NCI-H1436 (cell line): ENCODE measurements around the gene MEF2B.

ENCODE experiments used
- DNase-seq: peaks from one replicate; lab custom pipeline; 2025; lab: John Stamatoyannopoulos, UW

Gene MEF2B

DNA sequence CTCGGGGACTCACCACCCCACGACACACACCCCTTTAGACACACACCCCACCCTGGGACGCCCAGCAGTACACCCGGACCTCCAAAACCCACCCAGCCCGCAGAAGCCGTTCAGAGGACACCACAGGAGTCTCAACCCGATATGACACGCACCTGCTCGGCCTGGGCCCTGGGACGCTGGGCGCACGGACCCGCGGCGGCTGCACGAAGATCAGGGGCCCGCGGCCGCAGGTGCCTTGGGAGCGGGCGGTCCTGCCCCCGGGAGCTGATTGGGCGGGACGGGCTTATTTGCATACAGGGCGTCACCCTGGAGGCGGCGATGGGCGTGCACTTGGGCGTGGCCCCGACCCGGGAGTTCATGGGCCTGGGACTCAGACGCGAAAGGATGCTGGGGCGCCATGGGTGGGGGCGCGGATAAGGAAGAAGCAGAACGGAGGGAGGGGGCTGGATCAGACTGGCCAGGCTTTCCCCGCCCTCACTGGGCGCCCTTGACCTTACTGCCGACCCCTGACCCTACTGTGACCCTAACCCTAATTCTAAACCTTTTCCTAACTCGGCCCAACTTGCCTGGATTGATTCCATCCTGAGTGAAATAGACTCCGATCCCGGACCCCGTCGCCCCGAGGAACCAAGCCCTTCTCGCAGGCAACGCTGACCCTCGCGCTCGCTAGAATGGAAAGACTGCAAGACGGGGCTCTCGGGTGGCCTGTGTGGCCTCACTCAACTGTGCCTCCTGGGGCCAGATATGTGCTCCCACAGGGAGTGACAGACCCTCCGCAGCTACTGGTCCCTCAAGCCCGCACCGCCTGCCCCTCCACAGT, at the start of gene MEF2B:
Gene MEF2B (minus strand): TSS at position 211 of the 820 bp plus-strand sequence. CDS start 19,528 bp downstream, outside the sequence.
- DNase-seq = peak; percentile 89

DNA sequence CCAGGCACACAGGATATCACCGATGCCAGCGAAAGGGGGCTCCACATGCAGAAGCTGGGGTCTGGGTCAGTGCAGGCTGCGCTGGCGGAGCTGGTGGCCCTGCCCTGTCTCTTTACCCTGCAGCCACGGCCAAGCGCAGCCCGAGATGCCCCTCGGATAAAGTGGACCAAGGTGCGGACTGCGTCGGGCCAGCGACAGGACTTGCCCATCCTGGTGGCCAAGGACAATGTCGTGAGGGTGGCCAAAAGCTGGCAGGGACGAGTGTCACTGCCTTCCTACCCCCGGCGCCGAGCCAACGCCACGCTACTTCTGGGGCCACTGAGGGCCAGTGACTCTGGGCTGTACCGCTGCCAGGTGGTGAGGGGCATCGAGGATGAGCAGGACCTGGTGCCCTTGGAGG, 48.8 kb upstream of the MEF2B start:
- no peak for DNase-seq

DNA sequence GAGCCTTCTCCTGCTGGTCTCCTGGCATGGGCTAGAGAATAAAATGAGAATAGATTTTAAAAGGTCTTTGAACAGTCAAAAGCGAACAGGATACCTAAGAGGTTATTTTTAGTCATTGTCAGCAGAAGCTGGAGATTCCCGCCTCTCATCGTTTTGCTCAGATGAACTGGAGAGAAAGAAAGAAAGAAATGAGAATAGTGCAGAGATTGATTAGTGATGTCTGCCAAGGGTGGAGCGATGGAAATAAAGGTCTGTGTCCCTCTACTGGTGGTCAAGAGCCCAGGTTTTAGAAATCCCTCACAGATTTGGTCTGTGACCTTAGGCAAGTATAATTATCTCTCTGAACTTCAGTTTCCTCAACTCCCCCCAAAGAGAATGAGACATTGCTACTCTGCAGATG, 47.0 kb upstream of the MEF2B start:
- no peak for DNase-seq

DNA sequence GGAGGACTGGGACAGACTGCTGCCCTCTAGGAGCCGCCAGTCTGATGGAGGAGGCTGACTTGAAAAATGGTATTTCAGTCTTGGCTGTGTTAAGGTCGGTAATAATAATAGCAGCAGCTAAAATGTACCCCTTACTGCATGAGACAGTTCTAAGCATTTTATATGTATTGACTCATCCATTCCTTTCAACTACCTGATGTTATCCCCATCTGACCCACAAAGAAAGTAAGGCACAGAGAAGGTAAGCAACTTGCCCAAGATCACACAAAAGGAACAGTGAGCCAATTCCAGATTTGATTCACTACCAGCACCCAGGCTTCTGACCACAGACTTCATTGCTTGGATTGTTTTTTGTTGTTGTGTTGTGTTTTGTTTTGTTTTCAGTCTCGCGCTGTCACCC, 45.7 kb upstream of the MEF2B start:
- DNase-seq = no peak

DNA sequence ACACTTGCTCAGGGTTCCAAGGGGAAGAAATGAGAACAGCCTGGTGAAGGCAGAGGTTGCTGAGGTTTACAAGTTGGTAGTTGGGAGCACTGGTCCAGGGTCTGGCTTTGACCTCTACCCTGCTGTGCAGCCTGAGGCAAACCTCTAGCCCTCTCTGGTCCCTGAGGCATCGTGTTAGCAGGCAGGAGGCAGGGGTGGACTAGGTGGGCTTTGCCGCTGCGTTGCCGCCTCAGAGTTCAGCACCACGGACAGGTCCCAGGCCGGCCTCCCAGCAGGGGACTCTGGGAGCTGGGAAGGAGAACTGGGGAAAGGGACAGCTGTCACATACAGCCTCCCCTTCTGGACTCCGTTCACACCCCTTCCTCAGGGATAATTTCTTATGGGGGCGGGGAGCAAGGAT, 44.8 kb upstream of the MEF2B start:
- no peak for DNase-seq

DNA sequence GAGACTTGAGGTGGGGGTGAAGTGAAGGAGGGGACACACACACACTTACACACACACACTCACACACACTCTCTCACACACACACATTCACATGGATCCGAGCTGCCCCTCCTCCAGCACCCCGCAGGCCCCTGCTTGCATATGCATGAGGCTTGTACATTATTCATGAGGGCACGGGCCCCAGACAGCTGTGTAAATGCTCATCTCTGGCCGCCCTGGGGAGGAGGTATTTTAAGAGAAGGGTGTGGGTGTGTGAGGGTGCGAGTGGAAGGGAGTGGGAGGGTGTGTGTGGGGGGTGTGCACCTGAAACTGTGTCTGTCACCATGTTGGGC, 44.1 kb upstream of the MEF2B start:
- no peak for DNase-seq

DNA sequence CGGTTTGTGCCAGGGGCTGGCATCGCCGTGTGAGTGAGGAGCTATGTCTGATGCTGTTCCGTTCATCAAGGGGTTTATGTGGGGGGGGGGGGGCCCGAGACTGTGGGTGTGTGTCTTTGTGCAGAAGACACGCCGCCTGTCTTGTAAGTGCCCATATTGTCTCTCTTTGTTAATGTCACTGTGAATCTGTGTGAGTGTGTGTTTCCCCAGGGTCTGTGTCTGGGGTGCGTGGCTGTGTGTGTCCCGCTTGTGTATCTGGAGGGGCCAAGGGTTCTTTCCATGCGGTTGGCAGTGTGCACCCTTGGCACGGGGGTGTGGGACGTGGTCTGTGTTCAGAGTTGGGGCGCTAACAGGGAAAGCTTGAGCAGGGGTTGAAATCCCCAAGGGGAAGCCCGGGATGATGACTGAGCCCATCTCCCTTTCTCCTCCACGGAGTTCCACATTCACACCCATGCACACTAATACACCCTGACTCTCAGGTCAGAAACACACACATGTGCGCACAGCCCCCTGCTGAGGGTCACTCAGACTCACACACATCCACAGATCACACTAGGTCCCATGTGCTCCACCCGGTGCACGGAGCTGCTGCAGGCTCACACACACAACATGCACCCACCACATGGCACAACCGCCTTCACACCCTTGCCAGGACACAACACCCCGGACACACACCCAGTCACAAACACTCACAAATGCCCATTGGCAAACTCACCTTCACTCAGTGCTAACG, 43.5 kb upstream of the MEF2B start:
- no peak for DNase-seq

DNA sequence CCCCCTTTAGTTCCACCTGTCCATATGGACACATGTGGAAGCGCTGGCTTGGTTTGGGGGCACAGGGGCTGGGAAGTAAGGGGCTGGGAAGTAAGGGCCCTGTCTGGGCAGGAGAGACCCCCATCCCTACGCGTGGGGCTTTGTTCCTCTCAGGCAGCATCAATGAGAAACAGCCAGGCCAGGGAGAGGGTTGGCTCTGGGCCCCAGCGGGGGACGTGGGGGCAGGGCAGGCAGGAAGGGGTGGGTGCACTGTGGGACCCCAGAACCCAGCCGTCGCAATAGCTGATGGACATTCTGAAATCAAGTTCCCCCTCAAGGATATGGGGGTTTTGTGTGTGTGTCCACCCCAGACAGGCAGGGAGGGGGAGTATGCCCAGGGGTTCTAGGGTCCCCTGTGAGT, 42.9 kb upstream of the MEF2B start:
- no peak for DNase-seq

DNA sequence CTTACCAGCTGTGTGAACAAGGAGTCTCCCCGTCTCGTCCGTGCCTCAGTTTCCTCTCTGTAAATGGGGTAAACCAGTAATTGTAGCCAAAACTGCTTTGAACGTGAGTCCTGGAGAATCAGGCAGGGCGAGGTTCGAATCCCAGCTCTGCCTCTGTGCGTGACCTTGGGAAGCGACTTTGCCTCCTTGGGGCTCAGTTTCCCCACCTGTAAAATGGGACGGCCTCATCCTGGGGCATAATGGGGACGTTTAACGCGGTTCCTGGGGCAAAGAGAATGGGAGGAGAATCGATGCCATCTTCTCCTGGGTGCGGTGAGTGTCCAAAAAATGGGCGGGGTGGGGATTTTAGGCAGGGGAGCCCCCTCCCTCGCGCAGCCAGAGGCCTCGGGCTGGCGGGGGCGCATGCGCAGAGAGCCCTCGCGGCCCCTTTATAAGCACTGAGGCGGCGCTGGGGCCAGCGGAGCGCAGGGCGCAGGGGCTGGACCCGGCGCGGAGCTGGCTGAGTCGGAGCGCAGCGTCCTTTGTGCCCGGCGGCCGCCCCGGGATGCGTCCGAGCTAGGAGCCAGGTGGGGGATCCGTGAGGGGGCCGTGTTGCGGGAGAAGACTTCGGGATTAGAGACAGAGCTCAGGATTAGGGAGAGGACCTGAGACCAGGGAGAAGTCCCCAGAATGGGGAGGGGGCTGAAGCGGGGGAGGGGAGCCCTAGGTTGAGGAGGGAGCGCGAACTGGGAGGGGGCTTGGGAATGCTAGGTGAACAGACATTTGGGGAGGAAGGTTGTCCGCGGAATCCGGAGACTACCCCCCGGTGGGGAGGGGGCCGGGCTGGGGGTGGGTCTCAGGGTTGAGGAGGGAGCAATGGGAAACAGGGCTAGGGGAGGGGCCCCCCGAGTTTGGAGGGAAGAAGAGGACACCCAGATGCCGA, 41.7 kb upstream of the MEF2B start, which contains the start of gene NCAN:
Gene NCAN (plus strand): TSS at position 460 of the 922 bp plus-strand sequence. CDS start 4,996 bp downstream, outside the sequence.
- no peak for DNase-seq

DNA sequence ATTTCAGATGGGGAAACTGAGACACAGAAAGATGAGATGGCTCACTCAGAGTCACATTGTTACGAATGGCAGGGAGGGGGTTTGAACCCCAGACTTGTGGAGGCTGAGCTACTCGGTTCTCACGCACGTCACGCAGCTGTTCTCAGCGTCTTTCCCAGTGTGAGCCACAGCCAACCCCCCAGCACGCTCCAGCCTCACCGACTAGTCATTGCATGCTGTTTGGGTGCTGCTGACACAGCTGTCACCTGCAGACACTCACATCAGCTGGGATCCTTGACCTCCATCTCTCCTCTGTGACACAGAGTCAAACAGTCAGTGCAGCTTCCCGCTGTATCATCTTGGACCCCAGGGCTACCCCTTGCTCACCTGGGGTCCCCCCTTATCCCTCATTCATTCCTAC, 39.3 kb upstream of the MEF2B start:
- no peak for DNase-seq

DNA sequence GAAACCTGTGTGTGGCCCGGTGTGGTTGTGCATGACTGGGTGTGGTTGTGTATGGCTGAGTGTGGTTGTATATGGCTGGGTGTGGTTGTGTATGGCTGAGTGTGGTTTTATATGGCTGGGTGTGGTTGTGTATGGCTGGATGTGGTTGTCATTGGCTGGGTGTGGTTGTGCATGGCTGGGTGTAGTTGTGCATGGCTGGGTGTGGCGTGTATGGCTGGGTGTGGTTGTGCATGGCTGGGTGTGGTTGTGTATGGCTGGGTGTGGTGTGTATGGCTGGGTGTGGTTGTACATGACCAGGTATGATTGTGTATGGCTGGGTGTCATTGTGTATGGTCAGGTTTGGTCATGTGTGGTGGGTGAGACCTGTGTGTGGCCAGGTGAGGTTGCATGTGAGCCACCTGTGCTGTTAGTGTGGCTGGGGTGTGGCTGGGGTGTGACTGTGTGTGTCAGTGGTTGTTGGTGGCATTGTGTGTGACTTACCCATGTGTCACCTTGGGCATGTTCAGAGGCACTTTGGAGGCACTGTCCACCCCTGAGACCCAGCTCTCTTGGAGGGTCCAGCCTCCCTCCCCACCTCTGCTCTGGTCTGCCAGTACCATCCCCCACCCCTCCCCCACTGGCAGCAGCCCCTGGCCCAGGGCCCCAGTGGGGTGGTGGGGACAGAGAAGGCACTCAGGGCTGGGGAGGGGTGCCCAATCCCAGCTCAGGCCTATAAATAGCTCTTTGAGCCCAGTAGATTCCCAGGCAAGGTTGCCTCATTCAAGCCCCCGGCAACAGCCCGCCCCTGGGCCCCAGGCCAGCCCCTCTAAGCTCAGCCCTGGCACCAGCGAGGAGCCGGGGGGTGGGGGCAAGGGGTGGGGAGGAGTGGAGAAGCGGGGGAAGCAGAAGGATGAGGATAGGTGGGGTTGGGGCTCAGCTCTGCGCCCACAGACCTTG, 37.8 kb upstream of the MEF2B start:
- no peak for DNase-seq

DNA sequence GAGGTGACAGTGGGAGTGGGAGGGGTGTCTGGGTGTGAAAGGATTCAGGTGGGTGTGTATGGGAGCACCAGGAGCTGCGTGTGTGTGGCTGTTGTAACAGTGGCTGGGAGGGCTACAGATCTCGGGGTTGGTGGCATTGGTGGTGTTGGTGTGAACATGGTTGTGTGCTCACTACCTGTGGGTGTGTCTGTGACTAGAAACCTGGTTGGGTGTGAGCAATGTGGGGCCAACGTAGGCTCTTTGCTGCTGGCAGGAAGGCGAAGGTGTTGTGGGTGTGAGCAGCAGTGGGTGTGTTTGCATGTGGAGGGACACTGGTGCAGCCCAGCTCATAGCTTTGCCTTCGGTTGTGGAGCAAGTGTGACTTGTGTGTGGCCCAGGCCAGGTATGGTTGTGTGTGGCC, 36.9 kb upstream of the MEF2B start:
- no peak for DNase-seq

DNA sequence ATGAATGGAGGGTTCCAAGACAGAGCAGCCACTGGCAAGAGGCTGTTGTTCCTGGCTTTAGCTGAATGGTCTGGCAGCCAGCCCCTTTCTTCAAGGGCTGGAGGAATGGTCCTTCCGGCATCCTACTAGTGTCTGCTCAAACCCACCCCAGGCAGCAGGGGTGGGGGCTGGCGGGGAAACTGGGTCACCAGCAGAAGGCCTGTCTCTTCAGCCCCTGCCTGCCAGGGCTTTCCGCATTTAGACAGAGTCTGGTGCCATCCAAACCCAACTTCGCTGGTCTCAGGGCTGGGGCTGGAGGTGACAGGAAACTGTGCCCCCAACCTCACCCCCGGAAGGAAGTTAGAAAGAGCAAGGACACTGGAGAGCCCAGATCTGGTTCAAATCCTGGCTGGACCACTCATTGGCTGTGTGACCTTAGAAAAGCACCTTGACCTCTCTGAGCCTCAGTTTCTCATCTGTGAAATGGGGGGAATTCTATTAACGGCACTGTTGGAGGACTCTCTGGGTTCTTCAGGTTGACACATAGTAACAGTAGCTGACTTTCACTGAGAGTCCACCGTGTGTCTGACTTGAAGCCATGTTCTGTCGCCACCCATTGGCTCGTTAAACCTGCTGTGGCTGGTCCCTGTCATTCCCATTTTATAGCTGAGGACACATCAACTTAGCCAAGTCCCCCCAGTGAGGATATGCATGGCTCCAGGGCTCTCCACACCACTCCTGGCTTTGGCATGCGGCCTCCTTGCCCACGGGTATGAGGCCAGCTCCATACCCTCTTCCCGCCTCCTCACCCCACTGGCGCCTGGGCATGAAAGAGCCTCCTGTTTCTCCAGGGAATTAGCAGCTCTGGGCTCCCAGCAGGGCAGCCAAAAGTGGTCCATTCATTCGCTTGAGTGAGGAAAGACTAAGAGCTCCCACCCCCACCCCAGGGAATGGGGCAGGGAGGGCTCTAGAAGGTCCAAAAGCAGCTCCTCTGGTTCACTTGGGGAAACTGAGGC, 35.6 kb upstream of the MEF2B start:
- DNase-seq = no peak

DNA sequence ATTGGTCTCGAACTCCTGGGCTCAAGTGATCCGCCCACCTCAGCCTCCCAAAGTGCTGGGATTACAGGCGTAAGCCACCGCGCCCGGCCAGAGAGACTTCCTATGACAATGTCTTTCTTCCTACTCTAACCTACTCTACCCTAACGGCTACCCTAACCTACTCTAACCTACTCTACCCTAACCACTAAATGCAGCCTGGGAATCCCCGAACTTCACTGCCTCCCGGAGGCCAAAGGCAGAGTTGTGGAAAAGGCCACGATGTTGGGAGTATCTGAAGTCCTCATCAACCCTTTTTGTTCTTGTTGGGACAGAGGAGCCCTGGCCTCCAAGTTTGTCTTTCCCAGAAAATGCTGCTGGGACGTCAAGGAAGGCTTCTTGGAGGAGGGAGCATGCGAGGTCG, 34.1 kb upstream of the MEF2B start:
- no peak for DNase-seq

DNA sequence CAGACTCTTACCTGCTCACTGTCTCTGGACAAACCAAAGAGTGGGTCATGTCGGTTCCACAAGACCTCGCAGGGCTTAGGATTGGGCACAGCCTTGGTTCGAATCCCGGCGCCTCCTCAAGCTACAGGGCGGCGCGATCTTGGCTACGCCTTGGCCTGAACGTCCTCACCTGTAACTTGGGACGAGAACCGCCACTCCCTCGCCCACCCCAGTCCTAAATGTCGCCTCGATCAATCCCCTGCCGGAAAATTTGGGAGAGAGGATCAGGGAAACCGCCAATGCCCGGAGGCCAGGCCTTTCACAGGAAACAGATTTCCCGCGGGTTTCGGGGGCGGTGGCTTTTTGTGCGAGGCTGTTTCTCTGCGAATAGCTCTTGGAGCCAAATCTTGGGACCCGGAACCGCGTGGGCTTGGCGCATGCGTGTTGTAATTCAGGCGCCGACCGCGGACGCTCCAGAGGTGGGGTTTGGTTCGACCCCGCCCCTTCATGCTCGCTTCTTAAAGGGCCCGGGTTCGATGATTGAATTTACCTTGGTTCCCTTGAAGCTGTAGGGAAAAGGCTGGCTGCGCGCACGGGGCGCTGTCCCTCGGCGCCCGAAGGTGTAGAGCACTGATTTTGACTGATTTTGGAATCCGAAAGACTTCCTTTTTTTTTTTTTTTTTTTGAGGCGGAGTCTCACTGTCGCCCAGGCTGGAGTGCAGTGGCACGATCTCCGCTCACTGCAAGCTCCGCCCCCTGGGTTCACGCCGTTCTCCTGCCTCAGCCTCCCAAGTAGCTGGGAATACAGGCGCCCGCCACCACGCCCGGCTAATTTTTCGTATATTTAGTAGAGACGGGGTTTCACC, 33.2 kb upstream of the MEF2B start, which contains the start of gene NR2C2AP:
Gene NR2C2AP (minus strand): TSS at position 403 of the 845 bp plus-strand sequence. CDS start 354 bp downstream, at position 49.
- DNase-seq = peak; percentile 88

DNA sequence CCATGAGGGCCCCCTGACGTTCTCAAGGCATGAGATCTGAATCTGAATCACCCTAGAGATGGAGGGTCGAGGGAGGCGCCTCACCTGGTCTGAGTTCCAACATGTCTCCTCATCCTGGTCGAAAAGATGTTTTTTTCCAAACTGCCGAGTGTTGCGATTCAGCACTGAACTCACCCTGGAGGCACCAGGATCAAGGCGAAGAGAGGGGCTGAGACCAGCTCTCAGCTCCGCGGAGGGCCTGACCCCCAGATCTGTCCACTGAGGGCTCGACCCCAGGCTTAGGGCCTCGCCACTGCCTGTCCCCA, 32.6 kb upstream of the MEF2B start:
- DNase-seq = no peak

DNA sequence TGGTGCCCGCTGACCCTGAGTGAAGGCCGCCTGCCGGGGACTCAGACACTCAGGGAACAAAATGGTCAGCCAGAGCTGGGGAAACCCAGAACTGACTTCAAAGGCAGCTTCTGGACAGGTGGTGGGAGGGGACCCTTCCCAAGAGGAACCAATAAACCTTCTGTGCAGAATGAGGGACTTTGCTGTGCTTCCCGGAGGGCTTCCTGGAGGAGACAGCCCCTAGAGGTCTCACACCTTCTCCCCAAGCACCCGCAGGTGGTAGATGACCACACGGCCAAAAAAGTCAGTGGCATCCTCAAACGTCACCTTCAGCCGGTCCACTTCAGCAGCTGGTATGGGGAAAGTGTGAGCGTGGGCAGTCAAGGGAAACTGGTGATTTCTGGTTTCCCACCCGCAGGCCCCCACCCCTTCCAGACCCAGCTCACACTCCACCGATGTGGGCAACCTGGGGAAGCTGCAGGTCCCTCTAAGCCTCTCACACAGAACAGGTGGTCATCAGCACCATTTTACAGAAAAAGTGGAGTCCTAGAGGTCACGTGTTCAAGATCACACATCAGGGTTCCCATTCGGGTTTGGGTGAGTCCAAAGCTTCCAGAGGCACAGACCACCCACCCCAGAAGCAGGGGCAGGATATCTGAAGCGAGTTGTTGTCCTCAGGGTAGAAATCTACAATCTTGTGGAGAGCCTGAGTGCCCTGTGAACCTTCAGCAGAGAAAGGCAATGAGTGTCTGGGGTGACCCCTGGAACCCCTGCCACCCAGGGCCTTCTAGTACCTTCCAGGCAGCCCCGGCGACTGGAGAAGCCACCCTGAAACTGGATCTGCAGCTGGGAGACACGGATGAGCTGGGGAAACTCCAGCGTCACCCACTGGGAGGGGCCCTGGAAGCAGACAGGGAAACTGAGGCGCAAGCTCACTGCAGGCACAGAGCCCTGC, 31.9 kb upstream of the MEF2B start:
- no peak for DNase-seq

DNA sequence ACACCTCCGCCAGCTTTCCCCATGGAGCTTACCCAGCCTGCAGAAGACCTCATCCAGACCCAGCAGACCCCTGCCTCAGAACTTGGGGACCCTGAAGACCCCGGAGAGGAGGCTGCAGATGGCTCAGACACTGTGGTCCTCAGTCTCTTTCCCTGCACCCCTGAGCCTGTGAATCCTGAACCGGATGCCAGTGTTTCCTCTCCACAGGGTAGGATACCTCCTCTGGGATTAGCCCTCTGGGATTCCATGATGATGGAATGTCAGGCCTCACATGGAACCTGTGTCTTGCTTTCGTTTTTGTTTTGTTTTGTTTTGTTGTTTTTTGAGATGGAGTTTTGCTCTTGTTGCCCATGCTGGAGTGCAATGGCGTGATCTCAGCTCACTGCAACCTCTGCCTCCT, 23.9 kb upstream of the MEF2B start:
- DNase-seq = no peak
